ENCODE measurements around the gene SYT9. TPM values are rescaled to one million over a fixed set of nuclear protein-coding genes. Genes with fewer than 3 reads are reported as not detected.
A peak's percentile ranks its signal among the peaks of the same experiment; 100 is the strongest.

Gene SYT9, protein sequence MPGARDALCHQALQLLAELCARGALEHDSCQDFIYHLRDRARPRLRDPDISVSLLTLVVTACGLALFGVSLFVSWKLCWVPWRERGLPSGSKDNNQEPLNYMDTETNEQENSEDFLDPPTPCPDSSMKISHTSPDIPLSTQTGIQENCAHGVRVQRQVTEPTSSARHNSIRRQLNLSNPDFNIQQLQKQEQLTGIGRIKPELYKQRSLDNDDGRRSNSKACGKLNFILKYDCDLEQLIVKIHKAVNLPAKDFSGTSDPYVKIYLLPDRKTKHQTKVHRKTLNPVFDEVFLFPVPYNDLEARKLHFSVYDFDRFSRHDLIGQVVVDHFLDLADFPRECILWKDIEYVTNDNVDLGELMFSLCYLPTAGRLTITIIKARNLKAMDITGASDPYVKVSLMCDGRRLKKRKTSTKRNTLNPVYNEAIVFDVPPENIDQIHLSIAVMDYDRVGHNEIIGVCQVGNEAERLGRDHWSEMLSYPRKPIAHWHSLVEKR
- 1.6 and 2.1 TPM in 2 replicates for total RNA-seq (ENCODE audit: low replicate concordance)
- long read RNA-seq, partial matches to known transcripts = 0 of 2 reads
- long read RNA-seq, other reads (novel, unspliced or antisense) = 2 of 2 reads

DNA sequence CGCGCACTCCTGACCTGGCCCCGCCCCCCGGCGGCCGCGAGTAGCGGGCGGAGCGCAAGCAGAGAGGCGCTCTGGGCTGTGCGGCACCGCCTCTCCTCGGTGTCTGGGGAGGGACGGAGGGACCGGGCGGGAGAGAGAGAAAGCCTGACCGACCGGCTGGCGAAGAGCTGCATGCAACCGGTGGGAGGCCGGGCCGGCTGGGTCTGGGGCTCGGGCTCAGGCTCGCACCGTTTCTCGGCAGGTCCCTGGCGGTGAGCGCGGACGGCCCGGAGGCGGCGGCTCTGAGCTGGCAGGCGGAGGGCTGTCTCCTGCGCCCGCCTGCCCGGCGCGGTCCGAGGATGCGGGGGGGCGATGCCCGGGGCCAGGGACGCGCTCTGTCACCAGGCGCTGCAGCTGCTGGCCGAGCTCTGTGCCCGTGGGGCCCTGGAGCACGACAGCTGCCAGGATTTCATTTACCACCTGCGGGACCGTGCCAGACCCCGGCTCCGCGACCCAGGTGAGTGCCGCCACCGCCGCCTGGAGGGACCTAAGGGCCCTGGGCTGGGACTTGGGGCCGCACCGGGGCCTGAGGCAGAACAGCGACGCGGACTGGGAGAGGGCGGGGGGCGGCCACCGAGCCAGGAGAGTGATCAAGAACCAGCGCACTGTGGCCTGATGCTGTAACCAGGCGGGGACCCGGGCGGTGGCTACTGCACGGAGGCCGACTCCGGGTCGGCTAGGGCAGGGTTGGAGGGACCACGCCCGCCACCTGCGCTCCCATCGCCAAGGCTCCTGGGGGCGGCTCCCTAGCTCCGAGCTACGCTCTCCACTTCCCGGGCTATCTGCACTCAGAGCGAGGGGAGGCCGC lies at the start of gene SYT9:
Gene SYT9, plus strand, starts transcription at position 69 of the 847 bp plus-strand sequence. Its CDS starts 283 bp downstream, at position 352.
- peaks cover 77% of the 10 kb centered on the region for H3K27me3 Mint-ChIP-seq
- H3K4me1 Mint-ChIP-seq (ENCODE audit: unreplicated experiment) = no peaks in the 10 kb centered on the region
- peak within 1 kb of the TSS; percentile 84 for H3K4me3 Mint-ChIP-seq

DNA sequence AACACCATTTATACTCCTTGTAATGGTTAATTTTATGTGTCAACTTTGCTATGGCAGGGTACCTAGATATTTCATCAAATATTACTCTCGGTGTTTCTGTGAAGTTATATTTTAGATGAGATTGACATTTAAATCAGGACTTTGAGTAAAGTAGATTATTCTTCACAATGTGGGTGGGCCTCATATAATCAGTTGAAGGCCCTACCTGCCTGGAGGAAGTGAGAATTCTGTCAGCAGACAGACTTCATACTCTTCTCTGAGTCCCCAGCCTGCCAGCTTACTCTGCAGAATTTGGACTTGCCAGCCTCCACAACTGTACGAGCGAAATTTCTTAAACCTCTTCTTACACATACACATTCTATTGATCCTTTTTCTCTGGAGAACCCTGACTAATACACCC lies 49.3 kb upstream of the SYT9 start:
- Mint-ChIP-seq H3K4me1 (ENCODE audit: unreplicated experiment) (no peaks in the 10 kb centered on the region), H3K9me3 (no peaks in the 10 kb centered on the region), H3K27ac (no peak overlapping the region), H3K27me3 (peaks cover 3% of the 10 kb centered on the region), H3K4me3 (no peak overlapping the region), H3K36me3 (no peaks in the 10 kb centered on the region)
- TF ChIP-seq, protein P1, sequence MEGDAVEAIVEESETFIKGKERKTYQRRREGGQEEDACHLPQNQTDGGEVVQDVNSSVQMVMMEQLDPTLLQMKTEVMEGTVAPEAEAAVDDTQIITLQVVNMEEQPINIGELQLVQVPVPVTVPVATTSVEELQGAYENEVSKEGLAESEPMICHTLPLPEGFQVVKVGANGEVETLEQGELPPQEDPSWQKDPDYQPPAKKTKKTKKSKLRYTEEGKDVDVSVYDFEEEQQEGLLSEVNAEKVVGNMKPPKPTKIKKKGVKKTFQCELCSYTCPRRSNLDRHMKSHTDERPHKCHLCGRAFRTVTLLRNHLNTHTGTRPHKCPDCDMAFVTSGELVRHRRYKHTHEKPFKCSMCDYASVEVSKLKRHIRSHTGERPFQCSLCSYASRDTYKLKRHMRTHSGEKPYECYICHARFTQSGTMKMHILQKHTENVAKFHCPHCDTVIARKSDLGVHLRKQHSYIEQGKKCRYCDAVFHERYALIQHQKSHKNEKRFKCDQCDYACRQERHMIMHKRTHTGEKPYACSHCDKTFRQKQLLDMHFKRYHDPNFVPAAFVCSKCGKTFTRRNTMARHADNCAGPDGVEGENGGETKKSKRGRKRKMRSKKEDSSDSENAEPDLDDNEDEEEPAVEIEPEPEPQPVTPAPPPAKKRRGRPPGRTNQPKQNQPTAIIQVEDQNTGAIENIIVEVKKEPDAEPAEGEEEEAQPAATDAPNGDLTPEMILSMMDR (conservative IDR thresholded peaks at IDR 0.05) = no peak
- no peak for DNase-seq (ENCODE audit: extremely low spot score, unreplicated experiment)

More for the DNA sequence above, at the start of gene SYT9:
- H3K27ac Mint-ChIP-seq = no peak within 1 kb of the TSS
- DNase-seq (ENCODE audit: extremely low spot score, unreplicated experiment) = peak; percentile 76
- no peaks in the 10 kb centered on the region for H3K36me3 Mint-ChIP-seq
- TF ChIP-seq, protein P1 (conservative IDR thresholded peaks at IDR 0.05) = peak; percentile 52
- H3K9me3 Mint-ChIP-seq = peaks cover 13% of the 10 kb centered on the region

DNA sequence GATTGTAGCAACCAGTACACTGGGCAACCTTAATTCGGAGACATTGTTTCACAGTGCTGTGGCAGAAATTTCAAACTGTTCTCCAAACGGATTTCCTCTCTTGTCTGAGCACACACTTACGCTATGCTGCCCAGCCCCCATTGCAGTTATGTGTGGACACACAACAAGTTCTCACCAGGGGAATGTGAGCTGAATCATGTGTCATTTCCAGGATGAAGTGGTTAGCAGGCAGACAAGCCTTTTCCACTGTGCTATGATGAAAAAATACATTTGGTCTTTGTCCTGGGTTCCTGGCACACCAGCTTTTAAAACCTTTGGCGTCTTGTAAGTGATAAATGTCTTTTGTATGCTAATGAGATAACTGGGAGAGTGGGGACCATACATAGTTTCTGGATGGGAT lies 46.9 kb upstream of the SYT9 start:
- Mint-ChIP-seq H3K27ac (no peak overlapping the region), H3K9me3 (no peaks in the 10 kb centered on the region), H3K4me1 (ENCODE audit: unreplicated experiment) (no peaks in the 10 kb centered on the region), H3K27me3 (no peaks in the 10 kb centered on the region), H3K4me3 (no peak overlapping the region), H3K36me3 (no peaks in the 10 kb centered on the region)
- DNase-seq (ENCODE audit: extremely low spot score, unreplicated experiment) = no peak
- TF ChIP-seq, protein P1 (conservative IDR thresholded peaks at IDR 0.05) = no peak

DNA sequence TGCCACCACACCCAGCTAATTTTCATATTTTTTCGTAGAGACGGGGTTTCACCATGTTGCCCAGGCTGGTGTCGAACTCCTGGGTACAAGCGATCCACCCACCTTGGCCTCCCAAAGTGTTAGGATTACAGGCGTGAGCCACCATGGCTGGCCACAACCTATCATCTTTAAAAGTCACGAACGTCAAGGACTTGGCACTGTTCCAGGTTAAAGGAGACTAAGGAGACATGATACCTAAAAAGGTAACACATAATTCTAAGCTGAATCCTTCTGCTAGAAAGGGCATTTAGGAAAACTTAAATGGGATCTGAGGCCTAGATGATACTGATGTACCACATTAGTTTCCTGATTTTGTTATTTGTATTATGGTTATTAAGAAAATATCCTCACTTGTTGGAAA lies 43.3 kb upstream of the SYT9 start:
- Mint-ChIP-seq H3K27ac (no peak overlapping the region), H3K36me3 (no peaks in the 10 kb centered on the region), H3K4me3 (no peak overlapping the region), H3K4me1 (ENCODE audit: unreplicated experiment) (no peaks in the 10 kb centered on the region), H3K27me3 (peaks cover 8% of the 10 kb centered on the region), H3K9me3 (no peaks in the 10 kb centered on the region)
- no peak for DNase-seq (ENCODE audit: extremely low spot score, unreplicated experiment)
- TF ChIP-seq, protein P1 (conservative IDR thresholded peaks at IDR 0.05) = no peak

DNA sequence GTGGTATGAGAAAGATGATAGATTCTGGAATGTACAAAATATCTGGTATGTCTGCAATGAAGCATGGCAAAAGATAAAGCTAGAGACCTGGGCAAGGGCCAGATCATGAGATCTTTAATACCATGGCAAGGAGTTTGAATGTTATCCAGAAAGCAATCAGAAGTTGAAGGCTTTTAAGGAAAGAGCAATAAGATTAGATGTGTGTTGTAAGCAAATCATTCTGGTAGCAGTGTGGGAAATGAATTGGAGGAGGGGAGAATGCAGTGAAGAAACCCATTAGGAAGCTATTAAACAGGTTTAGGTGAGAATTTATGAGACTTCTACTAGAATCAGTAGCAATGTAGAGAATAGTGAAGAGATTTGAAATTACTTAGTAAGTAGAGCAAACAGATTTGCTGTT lies 32.2 kb upstream of the SYT9 start:
- peaks cover 48% of the 10 kb centered on the region for H3K27me3 Mint-ChIP-seq

More for the DNA sequence above, 32.2 kb upstream of the SYT9 start:
- Mint-ChIP-seq H3K9me3 (no peaks in the 10 kb centered on the region), H3K27ac (no peak overlapping the region), H3K4me1 (ENCODE audit: unreplicated experiment) (no peaks in the 10 kb centered on the region), H3K4me3 (no peak overlapping the region), H3K36me3 (no peaks in the 10 kb centered on the region)
- no peak for DNase-seq (ENCODE audit: extremely low spot score, unreplicated experiment)
- TF ChIP-seq, protein P1 (conservative IDR thresholded peaks at IDR 0.05) = no peak

All from type B pancreatic cell (in vitro differentiated cells).